GM19372 (cell line): ENCODE results near the gene COL4A3.
A peak's percentile ranks its signal among the peaks of the same experiment; 100 is the strongest.

Experiments used
- ATAC-seq: cut with Tn5 transposase; IDR thresholded peaks from one replicate; pipeline ENCODE4 v1.9.1; 2021; ENCODE audit warnings: mild to moderate bottlenecking, low read depth, moderate library complexity; ENCODE audit not compliant: unreplicated experiment

The COL4A3 gene

GRCh38 chr2:227280895-227281294 is 116.5 kb downstream of the COL4A3 start:
- ATAC-seq, result no peak

DNA sequence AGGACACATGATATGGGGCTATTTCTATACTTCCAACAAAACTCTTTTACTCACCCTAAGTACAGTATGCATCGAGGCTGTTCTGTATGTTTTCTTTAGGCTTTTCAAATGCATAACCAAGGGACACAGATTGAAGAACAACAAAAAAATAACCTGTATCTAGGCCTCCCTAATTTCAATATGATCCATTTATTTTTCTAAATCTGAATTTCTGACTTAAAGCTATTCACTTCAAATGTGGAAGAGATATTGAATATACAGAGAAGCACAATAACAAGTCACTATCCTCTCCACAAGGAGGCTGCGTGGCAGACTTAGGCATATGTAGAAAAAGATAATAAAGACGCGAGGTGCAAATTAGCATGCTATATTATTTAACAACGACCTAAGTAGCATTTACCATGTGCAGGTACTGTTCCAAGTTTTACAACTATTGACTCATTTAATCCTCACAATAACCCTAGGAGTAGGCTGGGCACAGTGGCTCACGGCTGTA is 121.4 kb downstream of the COL4A3 start:
- no peak for ATAC-seq

DNA sequence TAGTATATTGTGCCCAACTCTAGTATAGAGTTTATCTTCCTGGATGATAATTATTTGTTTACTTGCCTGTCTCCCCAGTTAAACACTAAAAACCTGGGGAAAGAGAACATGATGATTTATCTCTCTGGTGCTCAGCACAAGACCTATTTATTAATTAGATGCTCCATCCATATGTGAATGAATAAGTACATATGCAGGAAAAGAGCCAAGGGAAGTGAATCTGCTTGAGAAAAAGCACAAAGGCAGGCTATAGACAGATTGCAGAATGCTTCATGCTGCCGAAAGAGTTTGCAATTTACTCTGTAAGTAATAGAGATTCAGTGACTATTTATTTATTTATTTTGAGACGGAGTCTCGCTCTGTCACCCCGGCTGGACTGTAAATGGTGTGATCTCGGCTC is 123.3 kb downstream of the COL4A3 start:
- no peak for ATAC-seq

- no peak for ATAC-seq
Measured at GRCh38 chr2:227292314-227292713, 127.9 kb downstream of the COL4A3 start.

GRCh38 chr2:227293531-227293930 is 129.1 kb downstream of the COL4A3 start:
- ATAC-seq, result no peak

GRCh38 chr2:227295806-227296205 is 131.4 kb downstream of the COL4A3 start:
- ATAC-seq, result no peak

DNA sequence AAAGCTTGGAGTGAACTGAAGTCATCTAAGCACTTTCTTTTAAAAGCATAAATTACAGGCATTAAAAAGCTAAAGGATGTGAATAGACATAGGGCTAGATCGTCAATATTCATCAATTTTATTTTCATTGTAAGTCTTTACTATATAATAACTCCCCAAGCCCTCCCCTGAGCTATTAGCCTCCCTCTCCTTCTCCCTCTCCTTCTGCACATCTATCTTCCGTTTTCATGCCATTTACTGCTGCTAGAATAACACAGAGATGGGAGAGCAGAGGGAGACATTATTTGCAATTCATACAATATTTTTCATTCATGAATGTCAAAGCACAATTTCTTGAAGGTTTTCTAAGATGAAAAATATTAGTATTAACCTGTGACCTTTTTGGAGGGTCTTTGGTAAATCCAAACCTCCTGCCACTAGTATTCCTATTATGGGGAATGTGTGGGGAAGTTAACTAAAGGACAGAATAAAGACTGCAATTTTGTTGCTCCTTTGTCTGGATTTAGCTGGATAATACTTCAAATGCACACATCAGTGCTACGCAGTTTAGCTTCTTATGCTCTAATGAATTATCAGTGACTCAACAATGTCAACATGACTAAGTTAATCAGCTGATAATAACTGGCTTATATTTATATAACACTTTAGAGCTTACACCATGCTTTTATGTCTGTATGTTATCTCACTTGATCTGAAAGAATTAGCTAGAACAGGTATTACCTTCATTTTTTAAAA is 132.4 kb downstream of the COL4A3 start:
- ATAC-seq, result no peak

GRCh38 chr2:227301523-227301922 is 137.1 kb downstream of the COL4A3 start:
- no peak for ATAC-seq

DNA sequence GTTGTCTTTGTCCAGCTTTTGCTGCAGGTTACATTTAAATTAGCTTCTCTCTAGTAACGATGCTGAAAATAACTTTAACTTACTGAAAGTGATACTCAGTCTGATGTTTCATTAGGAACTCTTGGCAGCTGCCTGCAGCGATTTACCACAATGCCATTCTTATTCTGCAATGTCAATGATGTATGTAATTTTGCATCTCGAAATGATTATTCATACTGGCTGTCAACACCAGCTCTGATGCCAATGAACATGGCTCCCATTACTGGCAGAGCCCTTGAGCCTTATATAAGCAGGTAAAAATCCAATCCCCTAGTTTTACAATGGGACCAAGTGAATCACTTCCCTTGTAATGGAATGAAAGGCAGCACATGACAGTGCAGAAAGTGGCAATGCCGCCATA is 144.4 kb downstream of the COL4A3 start:
- peak; percentile 63 for ATAC-seq

GRCh38 chr2:227310756-227311110 is 146.3 kb downstream of the COL4A3 start:
- no peak for ATAC-seq

- no peak for ATAC-seq
Measured at GRCh38 chr2:227311861-227312506, 147.6 kb downstream of the COL4A3 start.

DNA sequence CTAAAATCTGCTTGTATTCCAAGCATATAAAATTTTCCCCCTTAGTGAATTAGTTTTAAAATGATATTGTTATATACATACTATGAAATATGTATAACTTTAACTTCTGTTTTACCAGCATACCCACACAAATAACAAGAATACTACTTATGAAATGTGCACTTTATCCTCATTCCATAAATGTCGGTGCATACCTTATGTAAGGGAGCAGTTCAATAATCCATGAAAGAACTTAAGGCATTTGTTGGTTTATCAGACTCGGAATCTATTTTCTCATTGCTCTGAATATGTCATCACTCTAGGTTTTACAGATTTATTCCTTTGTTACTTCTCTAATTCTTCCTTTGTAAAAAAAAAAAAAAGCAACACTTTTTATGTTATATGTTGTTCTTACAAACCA is 148.2 kb downstream of the COL4A3 start:
- ATAC-seq, result no peak

- ATAC-seq, result no peak
Measured at GRCh38 chr2:227313310-227313709, 148.9 kb downstream of the COL4A3 start.

DNA sequence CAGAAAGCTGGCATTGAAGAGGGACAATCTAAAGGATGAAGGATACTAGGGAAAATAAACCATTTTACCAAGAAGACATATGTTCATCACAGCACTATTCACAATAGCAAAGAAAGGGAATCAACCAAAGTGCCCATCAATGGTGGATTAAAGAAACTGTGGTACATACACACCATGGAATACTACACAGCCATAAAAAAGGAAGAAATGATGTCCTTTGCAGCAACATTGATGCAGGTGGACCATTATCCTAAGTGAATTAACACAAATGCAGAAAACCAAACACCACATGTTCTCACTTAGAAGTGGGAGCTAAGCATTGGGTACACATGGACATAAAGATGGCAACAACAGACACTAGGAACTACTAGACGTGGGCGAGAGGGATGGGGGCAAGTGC is 153.4 kb downstream of the COL4A3 start:
- ATAC-seq, result no peak

GRCh38 chr2:227320305-227321094 is 156.1 kb downstream of the COL4A3 start:
- ATAC-seq, result no peak

GRCh38 chr2:227322530-227323205 is 158.2 kb downstream of the COL4A3 start:
- ATAC-seq, result no peak

DNA sequence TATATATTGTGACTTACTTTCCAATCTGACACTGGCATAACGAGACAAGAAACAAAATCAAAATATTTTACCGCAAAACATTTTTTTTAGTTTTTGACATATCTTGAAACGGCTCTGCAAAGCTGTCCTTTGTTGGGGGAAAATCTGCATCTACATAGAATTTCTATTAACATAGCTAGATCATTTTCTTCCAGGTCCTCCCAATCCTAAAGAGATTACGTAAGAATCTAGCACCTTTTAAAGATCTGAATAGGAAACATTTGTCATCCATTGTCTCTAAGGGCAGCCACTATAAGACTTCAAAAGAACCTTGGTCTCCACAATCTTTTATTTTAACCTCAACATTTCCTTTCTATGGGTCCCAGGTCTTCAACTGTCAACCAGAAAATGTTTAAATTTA is 159.4 kb downstream of the COL4A3 start:
- no peak for ATAC-seq

DNA sequence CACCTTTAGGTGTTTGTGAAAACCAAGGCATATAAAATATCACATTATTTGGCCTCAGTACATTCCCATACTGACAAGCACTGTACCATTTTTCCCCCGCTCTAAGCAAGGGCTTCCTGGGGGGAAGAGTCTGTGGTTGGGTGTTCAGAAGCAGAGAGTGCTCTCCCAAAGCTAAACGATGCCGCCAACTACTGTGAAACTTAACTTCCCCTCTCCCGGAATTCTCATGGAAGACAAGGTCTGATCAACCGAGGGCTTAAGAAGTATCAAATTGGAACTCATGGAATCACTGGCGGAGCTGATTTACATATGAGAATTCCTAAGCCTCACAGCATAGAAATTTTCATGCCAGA is 160.2 kb downstream of the COL4A3 start:
- ATAC-seq, result peak; percentile 9

DNA sequence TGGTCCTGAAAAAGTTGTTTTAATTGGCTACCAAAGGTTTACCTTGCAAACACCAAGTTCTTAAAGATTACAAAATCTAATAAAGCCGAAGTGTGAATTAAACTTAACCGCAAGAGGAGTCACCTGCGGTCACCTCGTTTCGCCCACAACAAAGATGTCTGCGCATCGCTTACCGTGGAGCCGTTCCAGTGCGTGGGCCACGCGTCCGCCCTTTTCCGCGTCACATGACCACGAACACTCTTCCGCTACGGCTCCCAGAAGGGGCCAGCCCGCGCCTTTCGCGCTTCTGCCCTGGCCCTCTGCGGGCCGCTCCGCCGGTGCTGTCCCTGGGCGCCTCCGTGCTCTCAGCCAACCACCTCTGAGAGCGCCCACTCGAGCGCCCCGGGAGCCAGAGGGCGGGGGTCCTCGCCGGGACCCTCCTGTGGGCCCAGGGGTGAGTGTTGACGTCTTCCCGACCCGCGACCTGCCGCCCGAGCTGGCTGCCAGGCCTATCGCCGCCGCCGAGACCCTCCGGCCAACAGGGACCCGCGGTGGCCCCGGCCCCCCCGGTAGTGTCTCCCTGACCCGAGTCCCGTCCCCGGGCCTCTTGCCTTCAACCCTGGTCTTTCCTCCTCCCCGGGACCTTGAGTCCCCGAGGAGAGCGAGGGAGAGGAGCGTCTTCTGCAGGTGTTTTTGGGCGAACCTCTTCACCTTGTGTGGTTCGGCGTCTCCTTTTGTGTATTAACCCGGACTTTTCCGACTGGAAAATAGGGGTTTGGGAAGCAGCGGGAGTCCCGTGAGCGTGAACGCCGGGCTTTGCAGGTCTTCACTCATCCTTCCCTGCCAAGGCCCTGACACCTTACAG is 160.8 kb downstream of the COL4A3 start, which contains the start of gene MFF:
Gene MFF, plus strand, starts transcription at position 257 of the 844 bp plus-strand sequence. CDS start 5,415 bp downstream, outside the sequence.
- ATAC-seq, result peak; percentile 96

DNA sequence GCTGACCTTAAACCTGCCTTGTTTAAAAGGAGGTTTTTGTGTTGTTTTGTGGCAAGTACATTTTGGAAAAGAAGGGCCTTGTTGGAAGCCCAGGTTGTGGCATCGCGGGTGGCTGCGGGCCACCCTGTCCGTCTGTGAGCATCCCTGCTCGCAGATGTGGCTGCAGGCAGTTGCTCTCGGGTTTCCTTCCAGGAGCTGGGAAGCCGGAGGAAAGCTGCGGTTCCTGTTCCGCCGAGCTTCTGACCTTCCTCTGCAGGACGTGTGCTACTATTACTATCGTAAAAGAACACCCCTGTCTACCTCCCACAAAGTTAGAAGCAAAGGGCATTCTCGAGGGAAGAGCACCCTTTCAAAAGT is 161.4 kb downstream of the COL4A3 start:
- ATAC-seq, result no peak
